A549 (cell line): ENCODE measurements around the gene VPS13D. TPM values are rescaled to one million over a fixed set of nuclear protein-coding genes. Genes with fewer than 3 reads are reported as not detected.

Experiments
- ATAC-seq, 2 experiments: fragments of 200-7000 bp in 1 of 2; fragments of >200 bp in 1 of 2; cut with Nextera tagmentation in 1 of 2; cut with Tn5 transposase in 1 of 2; 3 replicates each; pipeline versions ENCODE4 v1.8.0 to v1.9.1; 2018 to 2020; ENCODE audit warnings: mild to moderate bottlenecking in 1 of 2, moderate library complexity in 1 of 2
- CTCF ChIA-PET: fragments of 300-600 bp; sonication (Branson Sonifier 250); formaldehyde crosslinking; extraction: SDS; loops from one replicate; lab custom pipeline; 2021; ENCODE audit warnings: antibody characterized with exemption, inconsistent platforms; lab: Yijun Ruan, JAX
- POLR2A ChIA-PET: fragments of 350-600 bp; formaldehyde crosslinking; extraction: SDS; loops from one replicate; lab custom pipeline; 2021; ENCODE audit warnings: antibody characterized with exemption, inconsistent platforms; lab: Yijun Ruan, JAX
- DNase-seq, 2 experiments: peaks; one replicate each; pipeline versions ENCODE4 v3.0.0 to v3.0.0-alpha.2; 2011 to 2016; ENCODE audit warnings: low read depth in 1 of 2, low spot score in 1 of 2
- FAIRE-seq: peaks from 2 replicates; lab custom pipeline; 2011; peaks lifted over from hg19 to GRCh38; lab: Jason Lieb, UNC
- H3K27ac ChIP-seq, 2 experiments: fragments of >200 bp; sonication (Bioruptor Twin); formaldehyde crosslinking; 3 replicates each; pipeline ENCODE4 v1.5.1; 2016 to 2017
- H3K4me1 ChIP-seq: fragments of >200 bp; sonication (Bioruptor Twin); formaldehyde crosslinking; 3 replicates; pipeline ENCODE4 v1.6.1; 2016
- H3K4me2 ChIP-seq: fragments of >200 bp; sonication (Bioruptor Twin); formaldehyde crosslinking; 3 replicates; pipeline ENCODE4 v1.6.1; 2016
- H3K4me3 ChIP-seq: fragments of >200 bp; sonication (Bioruptor Twin); formaldehyde crosslinking; 3 replicates; pipeline ENCODE4 v1.5.1; 2016
- H3K9me3 ChIP-seq: fragments of >200 bp; sonication (Bioruptor Twin); formaldehyde crosslinking; 3 replicates; pipeline ENCODE4 v1.6.1; 2016
- CBX2 ChIP-seq: fragments of 200-600 bp; sonication (generic); IDR thresholded peaks from 2 replicates; pipeline ENCODE4 v1.6.1; 2016; ENCODE audit warnings: low read depth, mild to moderate bottlenecking, borderline replicate concordance
- EHF ChIP-seq: fragments of 250-450 bp; sonication (Bioruptor Pico); IDR thresholded peaks from 2 replicates; pipeline ENCODE4 v1.5.0; 2020; ENCODE audit warnings: mild to moderate bottlenecking
- EHMT2 ChIP-seq: fragments of 200-600 bp; sonication (generic); IDR thresholded peaks from 2 replicates; pipeline ENCODE4 v1.6.1; 2016; ENCODE audit warnings: antibody characterized with exemption, low read depth, mild to moderate bottlenecking, moderate library complexity
- ELK1 ChIP-seq: fragments of 150-350 bp; IDR thresholded peaks from 2 replicates; pipeline ENCODE4 v1.6.1; 2014; ENCODE audit warnings: low read depth, mild to moderate bottlenecking, low read length
- ESRRA ChIP-seq: fragments of 150-350 bp; IDR thresholded peaks from 2 replicates; pipeline ENCODE4 v1.6.1; 2014; ENCODE audit warnings: mild to moderate bottlenecking, low read length, borderline replicate concordance
- FOXS1 ChIP-seq: fragments of 250-450 bp; sonication (Bioruptor Pico); IDR thresholded peaks from 2 replicates; pipeline ENCODE4 v1.5.0; 2020; ENCODE audit warnings: mild to moderate bottlenecking, moderate library complexity
- GATA3 ChIP-seq: IDR thresholded peaks from 2 replicates; pipeline ENCODE4 v1.6.1; 2012; ENCODE audit warnings: borderline replicate concordance
- HMGXB4 ChIP-seq: fragments of 250-450 bp; sonication (Bioruptor Pico); IDR thresholded peaks from 2 replicates; pipeline ENCODE4 v1.5.0; 2021; ENCODE audit warnings: mild to moderate bottlenecking, moderate library complexity, borderline replicate concordance
- JUNB ChIP-seq: fragments of >200 bp; sonication (Bioruptor Twin); formaldehyde crosslinking; IDR thresholded peaks from 2 replicates; pipeline ENCODE4 v1.6.1; 2016
- KDM1A ChIP-seq: fragments of 200-600 bp; sonication (generic); IDR thresholded peaks from 2 replicates; pipeline ENCODE4 v1.6.1; 2016; ENCODE audit warnings: low read depth, mild to moderate bottlenecking
- KDM5A ChIP-seq: fragments of 200-600 bp; sonication (generic); IDR thresholded peaks from 2 replicates; pipeline ENCODE4 v1.6.1; 2016; ENCODE audit warnings: antibody characterized with exemption, mild to moderate bottlenecking
- MAZ ChIP-seq: fragments of 150-350 bp; IDR thresholded peaks from 2 replicates; pipeline ENCODE4 v1.6.1; 2014; ENCODE audit warnings: antibody characterized with exemption, low read depth, low read length, borderline replicate concordance
- NPAS2 ChIP-seq: fragments of 250-450 bp; sonication (Bioruptor Pico); IDR thresholded peaks from 2 replicates; pipeline ENCODE4 v1.8.0; 2022; ENCODE audit warnings: mild to moderate bottlenecking, moderate library complexity, borderline replicate concordance
- POLR2AphosphoS2 ChIP-seq: conservative IDR thresholded peaks from 2 replicates; pipeline ENCODE4 v1.6.1; 2012; ENCODE audit warnings: low read length, improper control_type of control experiment, inconsistent platforms
- RFX5 ChIP-seq: fragments of 450-650 bp; IDR thresholded peaks from 2 replicates; pipeline ENCODE4 v1.7.1; 2014; ENCODE audit warnings: antibody characterized with exemption, mild to moderate bottlenecking, moderate library complexity
- RNF2 ChIP-seq: fragments of 200-600 bp; sonication (generic); IDR thresholded peaks from 2 replicates; pipeline ENCODE4 v1.6.1; 2016; ENCODE audit warnings: low read depth, mild to moderate bottlenecking, antibody characterized with exemption, moderate library complexity, borderline replicate concordance
- SREBF2 ChIP-seq: fragments of 450-650 bp; IDR thresholded peaks from 2 replicates; pipeline ENCODE4 v1.6.1; 2014; ENCODE audit warnings: mild to moderate bottlenecking, moderate library complexity
- TFCP2L1 ChIP-seq: fragments of 250-450 bp; sonication (Bioruptor Pico); IDR thresholded peaks from 2 replicates; pipeline ENCODE4 v1.5.0; 2021; ENCODE audit warnings: mild to moderate bottlenecking
- TP53 ChIP-seq: fragments of 250-450 bp; sonication (Bioruptor Pico); IDR thresholded peaks from 2 replicates; pipeline ENCODE4 v1.5.0; 2021; ENCODE audit warnings: mild to moderate bottlenecking, moderate library complexity
- ZC3H11A ChIP-seq: fragments of 450-650 bp; IDR thresholded peaks from 2 replicates; pipeline ENCODE4 v1.6.1; 2014; ENCODE audit warnings: antibody characterized with exemption, mild to moderate bottlenecking
- ZFP36 ChIP-seq: fragments of 450-650 bp; IDR thresholded peaks from 2 replicates; pipeline ENCODE4 v1.6.1; 2014; ENCODE audit warnings: borderline replicate concordance; ENCODE audit not compliant: partially characterized antibody
- ZNF302 ChIP-seq: fragments of 250-450 bp; sonication (Bioruptor Pico); IDR thresholded peaks from 2 replicates; pipeline ENCODE4 v1.9.0; 2021; ENCODE audit warnings: inconsistent platforms, mild to moderate bottlenecking, moderate library complexity
- ZSCAN20 ChIP-seq: fragments of 250-450 bp; sonication (Bioruptor Pico); IDR thresholded peaks from 2 replicates; pipeline ENCODE4 v1.8.0; 2022; ENCODE audit warnings: mild to moderate bottlenecking, moderate library complexity
- WGBS: methylation state at CpG from one replicate; pipeline ENCODE4 v1.1.6; 2017; ENCODE audit errors: missing lambda C conversion rate; 5-methylcytosine and 5-hydroxymethylcytosine counted together
- polyA plus RNA-seq, 4 experiments: library from polyadenylated mRNA; depleted of rRNA in 3 of 4; stranded (reverse); fragments of >200 nt; fragmentation: RNase III in 1 of 4; extraction: RNeasy Plus Mini Kit Qiagen cat#74134 plus additional on column Dnase treatment in 1 of 4; gene quantifications; 2 replicates in 3 of 4; 3 replicates in 1 of 4; pipeline ENCODE4 v1.2.3, GENCODE V29; 2011 to 2017

Gene VPS13D
- polyA plus RNA-seq, 2 of the 4 experiments (the other 2 are of a cell fraction) = 5.4 to 15.9 TPM

- no peak overlapping the region for H3K4me3 ChIP-seq
- peaks cover 26% of the 10 kb centered on the region for H3K9me3 ChIP-seq
- FAIRE-seq (no peak), ATAC-seq (no peak), DNase-seq (no peak)
- H3K4me2 ChIP-seq = no peak overlapping the region
- no peak overlapping the region for H3K27ac ChIP-seq
- no peaks in the 10 kb centered on the region for H3K4me1 ChIP-seq
- WGBS = 95% methylated on average over 7 of the region's 7 CpGs
- TF ChIP-seq HMGXB4 (CRISPR knock-in tag) (no peak), ZSCAN20 (CRISPR knock-in tag) (no peak)
- ChIA-PET CTCF (interaction anchor here (0.5 kb wide), 1 partner anchor 227 kb away, joined by 4 read pairs; no protein-coding TSS in a partner anchor), POLR2A (no interaction called here)
Observed at GRCh38 chr1:12413664-12414410, 184.0 kb downstream of the VPS13D start.

- Histone ChIP-seq H3K27ac (no peak overlapping the region), H3K4me3 (no peak overlapping the region), H3K4me1 (no peaks in the 10 kb centered on the region), H3K9me3 (peaks cover 21% of the 10 kb centered on the region), H3K4me2 (no peak overlapping the region)
- ChIA-PET POLR2A (no interaction called here), CTCF (interaction anchor here (0.5 kb wide), 1 partner anchor 227 kb away, joined by 4 read pairs; no protein-coding TSS in a partner anchor)
- ATAC-seq (no peak), DNase-seq (no peak), FAIRE-seq (no peak)
- no peak for TF ChIP-seq ZFP36
- no peak for TF ChIP-seq SREBF2
- TF ChIP-seq NPAS2 (CRISPR knock-in tag) = no peak
- no peak for TF ChIP-seq ZC3H11A
- TF ChIP-seq ESRRA = no peak
- TF ChIP-seq ELK1 = no peak
- TF ChIP-seq EHMT2 = no peak
- TF ChIP-seq POLR2AphosphoS2 = no peak
- 86% methylated on average over 2 of the region's 2 CpGs for WGBS
Observed at GRCh38 chr1:12414444-12415018, 184.7 kb downstream of the VPS13D start.

GRCh38 chr1:12415038-12415466 lies 185.2 kb downstream of the VPS13D start:
- Histone ChIP-seq H3K4me3 (no peak overlapping the region), H3K4me1 (no peaks in the 10 kb centered on the region), H3K27ac (no peak overlapping the region), H3K4me2 (no peak overlapping the region), H3K9me3 (peaks cover 16% of the 10 kb centered on the region)
- ChIA-PET POLR2A (no interaction called here), CTCF (no interaction called here)
- TF ChIP-seq RFX5 (no peak), TP53 (CRISPR knock-in tag) (no peak), FOXS1 (CRISPR knock-in tag) (no peak), NPAS2 (CRISPR knock-in tag) (no peak), MAZ (no peak), KDM5A (no peak), ZFP36 (no peak), CBX2 (no peak), ZNF302 (CRISPR knock-in tag) (no peak), TFCP2L1 (CRISPR knock-in tag) (no peak), GATA3 (no peak), JUNB (no peak), KDM1A (no peak), EHF (CRISPR knock-in tag) (no peak), RNF2 (no peak)
- 66% methylated on average over 5 of the region's 5 CpGs for WGBS
- FAIRE-seq (no peak), DNase-seq (peak in 1 of 2 experiments; percentile 32), ATAC-seq (peak in 1 of 2 experiments; percentile 42; a peak in 1 of 6 replicates)
